GM19193 (cell line): Measurements from ENCODE around the gene TMEM208.
A peak's percentile ranks its signal among the peaks of the same experiment; 100 is the strongest.

Experiments
- POLR2A ChIP-seq: IDR thresholded peaks from 4 replicates; pipeline ENCODE4 v1.6.1; 2011; ENCODE audit not compliant: insufficient read depth, insufficient read length; ENCODE audit errors: extremely low read depth

Gene TMEM208

GRCh38 chr16:67226804-67227566 lies at the start of gene TMEM208:
Gene TMEM208, plus strand, starts transcription at chr16:67227130. Its CDS starts 89 bp downstream, at chr16:67227219.
- TF ChIP-seq POLR2A, result peak; percentile 79

DNA sequence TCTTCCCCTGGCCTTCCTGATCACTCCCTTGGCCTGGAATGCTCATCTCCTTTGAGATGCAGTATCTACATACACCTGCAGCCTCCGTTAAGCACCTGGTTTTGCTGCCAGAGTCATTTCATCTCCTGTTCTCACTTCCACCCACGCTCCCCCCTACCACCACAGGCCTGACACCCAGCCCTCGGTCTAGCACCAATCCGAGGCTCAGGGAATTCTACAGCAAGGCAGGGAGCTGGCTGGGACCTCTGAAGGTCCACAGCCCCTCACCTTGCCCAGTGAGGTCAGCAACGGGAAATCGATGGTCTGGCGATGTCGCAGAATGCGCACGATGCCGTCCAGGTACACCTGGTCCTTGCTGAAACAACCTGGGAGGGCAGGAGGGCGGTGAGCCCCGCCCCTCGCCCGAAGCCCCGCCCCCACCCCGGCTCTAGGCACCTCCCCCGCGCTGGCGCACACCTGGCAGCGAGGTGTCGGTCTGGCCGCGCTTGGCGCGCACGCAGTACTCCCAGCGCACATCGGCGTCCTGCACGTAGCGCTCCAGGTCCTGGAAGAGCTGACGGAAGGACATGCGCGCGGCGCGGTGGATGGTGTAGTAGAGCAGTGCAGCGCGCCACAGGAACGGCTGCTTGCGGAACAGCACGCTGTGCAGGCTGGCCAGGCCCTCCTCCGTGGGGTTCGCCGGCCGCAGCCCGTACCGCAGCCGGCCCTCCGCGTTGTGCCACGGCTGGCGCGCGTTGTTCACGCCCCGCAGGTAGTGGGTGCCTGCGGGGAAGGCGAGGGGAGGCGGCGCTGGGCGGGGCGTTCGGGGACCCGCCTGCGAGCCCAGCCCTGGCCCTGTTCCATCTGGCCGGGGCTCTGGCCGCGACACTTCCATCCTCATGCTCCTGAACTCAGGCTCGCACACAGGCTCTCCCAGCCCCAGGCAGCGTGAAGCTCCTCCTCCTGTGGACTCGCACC lies 48.9 kb upstream of the TMEM208 start:
- no peak for TF ChIP-seq POLR2A

- no peak for TF ChIP-seq POLR2A
Measured at GRCh38 chr16:67179421-67180080, 47.4 kb upstream of the TMEM208 start.

DNA sequence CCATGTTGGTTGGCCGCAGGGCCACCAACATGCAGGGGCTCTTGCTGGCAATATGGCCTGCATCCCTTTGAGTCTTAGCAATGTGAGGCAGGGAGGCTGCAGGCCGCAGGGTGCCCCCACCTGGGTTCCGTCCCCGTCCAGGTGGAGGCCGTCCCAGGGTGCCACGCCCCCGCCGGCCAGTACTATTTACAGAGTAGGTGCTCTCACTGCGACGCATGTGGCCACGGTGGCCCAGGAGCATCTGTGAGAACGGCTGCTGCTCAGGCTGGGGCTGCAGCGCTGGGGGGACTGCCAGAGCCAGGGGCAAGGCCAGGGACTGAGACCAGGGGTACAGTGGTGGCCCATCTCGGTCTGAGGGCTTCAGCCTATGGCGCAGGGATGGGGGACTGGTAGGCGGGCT lies 46.8 kb upstream of the TMEM208 start:
- TF ChIP-seq POLR2A, result no peak

GRCh38 chr16:67181346-67181745 lies 45.6 kb upstream of the TMEM208 start:
- TF ChIP-seq POLR2A, result no peak

GRCh38 chr16:67182288-67182687 lies 44.6 kb upstream of the TMEM208 start:
- no peak for TF ChIP-seq POLR2A

GRCh38 chr16:67183284-67183626 lies 43.7 kb upstream of the TMEM208 start:
- TF ChIP-seq POLR2A, result peak; percentile 51

DNA sequence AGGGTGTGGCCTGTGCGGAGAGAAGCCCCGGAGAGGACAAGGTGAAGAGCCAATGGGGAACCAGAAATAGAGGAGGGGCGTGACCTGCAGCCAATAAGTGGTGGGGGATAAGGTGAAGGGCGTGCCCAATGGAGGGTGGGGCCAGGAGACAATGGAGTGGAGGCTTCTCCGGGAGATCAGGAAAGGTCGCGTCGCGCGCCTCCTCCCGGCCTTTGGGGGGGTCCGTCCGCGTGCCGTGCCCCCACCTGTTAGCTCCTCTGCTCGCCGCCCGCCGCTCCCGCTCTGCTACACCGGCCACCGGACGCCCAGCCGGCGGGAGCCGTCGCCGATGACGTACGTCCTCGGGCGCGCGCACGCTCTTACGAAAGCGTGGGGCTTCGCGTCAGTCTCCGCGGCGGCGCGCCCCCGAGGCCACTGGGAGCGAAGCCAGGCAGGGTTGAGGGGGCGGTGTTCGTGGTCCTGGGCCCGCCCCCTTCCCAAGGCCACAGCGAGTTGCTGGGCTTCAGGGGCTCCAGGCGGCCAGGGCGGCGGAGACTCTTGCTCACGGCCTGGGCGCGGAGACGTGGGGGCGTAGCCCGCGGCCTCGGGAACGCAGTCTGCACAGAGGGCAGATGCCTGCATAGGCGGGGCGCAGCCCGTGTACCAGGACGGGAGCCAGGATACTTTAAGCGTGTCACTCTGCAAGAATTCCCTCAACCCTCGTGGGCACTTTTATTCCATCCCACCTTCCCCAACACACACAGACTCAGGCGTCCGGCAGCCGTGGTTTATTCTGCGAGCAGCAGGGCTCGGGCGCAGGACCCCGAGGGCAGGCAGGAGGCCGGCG lies 43.1 kb upstream of the TMEM208 start, which contains the start of gene MATCAP1:
TSS of gene MATCAP1 (minus strand) at position 337 of the 826 bp plus-strand sequence. CDS start 3,353 bp downstream, outside the sequence.
- TF ChIP-seq POLR2A, result peak; percentile 58

GRCh38 chr16:67184453-67184994 lies 42.4 kb upstream of the TMEM208 start:
- TF ChIP-seq POLR2A, result no peak

DNA sequence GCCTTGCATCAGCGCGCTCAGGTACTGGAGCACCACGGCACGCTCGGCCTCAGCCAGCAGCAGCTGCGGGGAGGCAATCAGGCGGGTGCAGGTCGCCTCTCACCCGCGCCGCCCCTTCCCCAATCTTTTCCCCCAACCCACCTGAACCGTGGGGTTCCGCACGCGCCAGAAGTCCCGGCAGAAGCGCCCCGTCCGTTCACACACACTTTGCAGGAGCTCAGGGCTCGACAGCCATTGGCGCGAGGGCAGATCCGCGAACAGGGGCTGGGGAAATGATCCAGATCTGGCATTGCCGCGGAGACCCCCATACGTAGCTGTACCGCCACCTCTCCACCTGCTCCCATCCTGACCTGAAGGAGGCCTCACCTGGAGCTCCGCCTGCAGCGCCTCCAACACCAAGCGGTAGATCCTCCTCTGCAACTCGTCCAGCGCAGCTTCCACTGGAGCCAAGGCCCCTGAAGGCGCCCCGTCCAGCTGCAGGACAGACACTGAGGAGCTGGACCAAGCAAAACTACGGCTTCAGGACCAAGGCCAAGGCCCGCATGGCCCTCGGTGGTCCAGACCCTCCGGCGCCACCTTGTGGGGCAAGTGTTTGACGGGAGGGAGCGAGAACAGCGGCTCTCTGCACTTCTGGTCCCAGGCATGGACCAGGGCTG lies 41.8 kb upstream of the TMEM208 start:
- no peak for TF ChIP-seq POLR2A

- TF ChIP-seq POLR2A, result no peak
Measured at GRCh38 chr16:67185651-67186134, 41.2 kb upstream of the TMEM208 start.

GRCh38 chr16:67186550-67186950 lies 40.4 kb upstream of the TMEM208 start:
- TF ChIP-seq POLR2A, result no peak

DNA sequence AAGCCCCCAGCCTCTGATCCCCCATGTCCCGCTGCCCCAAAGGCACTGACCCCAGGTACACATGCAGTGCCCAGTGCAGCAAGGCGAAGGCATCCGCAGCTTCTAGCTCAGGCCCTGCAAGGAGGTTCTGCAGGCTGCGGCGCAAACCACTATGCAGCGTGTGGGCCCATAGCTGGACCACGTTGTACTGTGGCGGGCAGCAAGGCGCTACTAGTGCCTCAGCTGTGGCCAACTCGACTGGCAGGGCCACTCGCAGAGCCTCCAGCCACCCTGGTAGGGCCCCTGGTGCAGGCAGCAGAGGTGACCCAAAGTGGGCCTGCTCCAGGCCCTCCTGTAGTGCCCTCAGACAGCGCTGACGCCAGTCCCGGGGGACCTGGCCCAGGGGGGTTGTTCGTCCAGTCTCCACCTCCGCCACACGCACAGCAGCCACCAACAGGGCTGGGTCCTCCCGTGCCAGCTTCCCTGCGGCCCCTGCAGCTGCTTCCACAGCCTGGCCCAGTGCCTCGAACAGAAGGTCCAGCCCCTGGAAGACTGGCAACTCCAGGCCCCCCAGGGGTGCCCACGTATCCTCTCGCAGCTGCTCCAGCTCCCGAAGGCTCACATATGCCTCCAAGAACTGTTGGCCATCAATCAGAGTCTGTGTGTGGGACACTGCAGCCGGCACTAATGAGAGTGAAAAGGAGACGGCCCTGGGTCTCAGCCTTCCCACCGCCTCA lies 39.6 kb upstream of the TMEM208 start:
- no peak for TF ChIP-seq POLR2A

- no peak for TF ChIP-seq POLR2A
Measured at GRCh38 chr16:67188323-67188722, 38.6 kb upstream of the TMEM208 start.
